H1 (cell line): ENCODE results near the gene OSBPL5.

Experiments used
- CEBPB ChIP-seq: IDR thresholded peaks from 2 replicates; pipeline ENCODE4 v1.6.1; 2012; ENCODE audit warnings: low read depth, low read length
- EP300 ChIP-seq, 2 experiments: IDR thresholded peaks; 1 replicate in 1 of 2; 2 replicates in 1 of 2; pipeline ENCODE4 v1.6.1; 2011 to 2012; ENCODE audit warnings: low read depth in 2 of 2, low read length in 2 of 2, mild to moderate bottlenecking in 2 of 2, borderline replicate concordance in 1 of 2, inconsistent platforms in 1 of 2, moderate library complexity in 1 of 2
- EZH2 ChIP-seq: fragments of 200-600 bp; sonication (generic); IDR thresholded peaks from 2 replicates; pipeline ENCODE4 v1.7.1; 2012; ENCODE audit warnings: low read depth, mild to moderate bottlenecking, moderate library complexity, low read length, inconsistent platforms; ENCODE audit not compliant: severe bottlenecking
- GABPA ChIP-seq: IDR thresholded peaks from 2 replicates; pipeline ENCODE4 v1.6.1; 2011; ENCODE audit warnings: mild to moderate bottlenecking, low read length, moderate library complexity, borderline replicate concordance; ENCODE audit not compliant: insufficient read depth
- JUND ChIP-seq: IDR thresholded peaks from 2 replicates; pipeline ENCODE4 v1.6.1; 2011; ENCODE audit warnings: mild to moderate bottlenecking, improper control_type of control experiment, low read length
- RNF2 ChIP-seq: fragments of 200-900, 300-1000 bp; sonication (generic); IDR thresholded peaks from 2 replicates; pipeline ENCODE4 v1.7.1; 2016; ENCODE audit warnings: borderline replicate concordance, low read depth, mild to moderate bottlenecking, antibody characterized with exemption, low read length; ENCODE audit not compliant: poor library complexity, severe bottlenecking; ENCODE audit errors: missing control alignments
- SP2 ChIP-seq: IDR thresholded peaks from 2 replicates; pipeline ENCODE4 v1.6.1; 2012; ENCODE audit warnings: mild to moderate bottlenecking, low read length, inconsistent platforms
- TF ChIP-seq, protein P1 (sequence below), 3 experiments: IDR thresholded peaks; 1 replicate in 2 of 3; 2 replicates in 1 of 3; pipeline versions ENCODE4 v1.5.1 to v1.6.1; 2011; ENCODE audit warnings: low read length in 3 of 3, mild to moderate bottlenecking in 3 of 3, inconsistent platforms in 2 of 3, low read depth in 1 of 3, moderate library complexity in 1 of 3; ENCODE audit not compliant: insufficient read depth in 1 of 3; ENCODE audit errors: control extremely low read depth in 1 of 3

- TF ChIP-seq GABPA (no peak), EZH2 (no peak), RNF2 (no peak), SP2 (no peak), EP300 (IDR thresholded peaks at IDR 0.05; ENCODE audit: borderline replicate concordance in 1 of 2, low read depth in 2 of 2, low read length in 2 of 2) (no peak), CEBPB (no peak), JUND (no peak)
- TF ChIP-seq, protein P1, sequence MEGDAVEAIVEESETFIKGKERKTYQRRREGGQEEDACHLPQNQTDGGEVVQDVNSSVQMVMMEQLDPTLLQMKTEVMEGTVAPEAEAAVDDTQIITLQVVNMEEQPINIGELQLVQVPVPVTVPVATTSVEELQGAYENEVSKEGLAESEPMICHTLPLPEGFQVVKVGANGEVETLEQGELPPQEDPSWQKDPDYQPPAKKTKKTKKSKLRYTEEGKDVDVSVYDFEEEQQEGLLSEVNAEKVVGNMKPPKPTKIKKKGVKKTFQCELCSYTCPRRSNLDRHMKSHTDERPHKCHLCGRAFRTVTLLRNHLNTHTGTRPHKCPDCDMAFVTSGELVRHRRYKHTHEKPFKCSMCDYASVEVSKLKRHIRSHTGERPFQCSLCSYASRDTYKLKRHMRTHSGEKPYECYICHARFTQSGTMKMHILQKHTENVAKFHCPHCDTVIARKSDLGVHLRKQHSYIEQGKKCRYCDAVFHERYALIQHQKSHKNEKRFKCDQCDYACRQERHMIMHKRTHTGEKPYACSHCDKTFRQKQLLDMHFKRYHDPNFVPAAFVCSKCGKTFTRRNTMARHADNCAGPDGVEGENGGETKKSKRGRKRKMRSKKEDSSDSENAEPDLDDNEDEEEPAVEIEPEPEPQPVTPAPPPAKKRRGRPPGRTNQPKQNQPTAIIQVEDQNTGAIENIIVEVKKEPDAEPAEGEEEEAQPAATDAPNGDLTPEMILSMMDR (IDR thresholded peaks at IDR 0.05; ENCODE audit: control extremely low read depth in 1 of 3, insufficient read depth in 1 of 3, low read depth in 1 of 3, low read length in 3 of 3), result no peak
Observed at GRCh38 chr11:3173795-3174194, 8.7 kb upstream of the OSBPL5 start.
